Measurements from ENCODE around the gene PPM1B. TPM values are rescaled to one million over a fixed set of nuclear protein-coding genes. Genes with fewer than 3 reads are reported as not detected.

The PPM1B gene
- total and polyA plus RNA-seq, 2 of the 4 experiments (the other 2 are of a cell fraction) = 13.4 to 14.7 TPM

DNA sequence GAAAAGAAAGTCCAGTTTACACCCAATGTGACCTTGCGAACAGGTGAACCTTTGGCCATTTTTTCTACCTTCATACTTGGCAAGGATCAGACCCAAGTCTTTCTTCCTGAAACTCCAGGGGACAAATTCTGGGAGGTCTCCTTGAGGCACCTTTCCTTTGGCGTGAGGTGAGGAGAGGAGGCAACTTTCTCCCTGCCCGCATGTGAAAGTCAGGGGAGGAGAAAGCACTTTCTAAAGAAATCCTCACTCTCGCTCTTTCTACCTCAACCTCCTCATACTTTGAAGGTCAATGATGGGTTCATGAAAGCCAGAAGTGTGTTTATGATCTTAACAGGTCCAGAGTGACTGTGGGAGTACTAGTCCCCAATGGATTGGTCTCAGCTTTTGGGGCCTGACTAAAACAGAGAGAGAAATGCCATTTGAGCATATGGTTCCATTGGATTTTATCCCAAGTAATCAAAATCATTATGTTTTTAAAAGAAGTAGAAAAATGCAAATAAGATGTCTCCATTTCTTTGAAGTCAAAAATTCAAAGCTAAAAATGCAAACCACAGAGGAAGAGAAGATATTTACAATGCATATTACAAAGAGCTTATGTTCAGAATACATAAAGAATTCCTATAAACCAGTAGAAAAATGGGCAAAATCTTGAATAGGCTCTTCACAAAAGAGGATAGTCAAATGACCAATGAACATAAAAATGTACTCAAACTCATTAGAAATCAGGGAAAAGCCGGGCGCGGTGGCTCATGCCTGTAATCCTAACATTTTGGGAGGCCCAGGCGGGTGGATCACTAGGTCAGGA lies 15.6 kb upstream of the PPM1B start:
- dilution Hi-C loops (cut with HindIII; ENCODE audit: low sequenced_read_pairs, unreplicated experiment) = no loop called here
- H3K18ac ChIP-seq (ENCODE audit: low read depth, low read length) = no peak overlapping the region
- ATAC-seq (ENCODE audit: low read depth) = no peak

More for the DNA sequence above, 15.6 kb upstream of the PPM1B start:
- H3K14ac ChIP-seq (replicated peaks; ENCODE audit: low read depth, low read length) = no peak overlapping the region
- no peak for DNase-seq
- no peak overlapping the region for H2BK20ac ChIP-seq (ENCODE audit: low read depth, low read length)
- no peak overlapping the region for H4K8ac ChIP-seq (ENCODE audit: low read depth in 2 of 2, low read length in 2 of 2)
- WGBS, 2 experiments (ENCODE audit: extremely low coverage in 2 of 2, insufficient read length in 1 of 2) = 100% methylated on average over 1 of the region's 8 CpGs; no CpG with 5 or more reads in 1 of the 2 experiments
- no peak overlapping the region for H3K23ac ChIP-seq (ENCODE audit: low read depth, low read length)
- H3K4me2 ChIP-seq (ENCODE audit: low read depth, low read length) = no peak overlapping the region
- no peak overlapping the region for H2AK5ac ChIP-seq (ENCODE audit: low read depth, low read length)
- no peak overlapping the region for H3K4ac ChIP-seq (ENCODE audit: low read depth, low read length)
- intact Hi-C loops (cut with micrococcal nuclease) (no loop called here), in situ Hi-C loops (cut with MboI; ENCODE audit: low sequenced_read_pairs) (no loop called here)
- no peaks in the 10 kb centered on the region for H3K79me1 ChIP-seq (ENCODE audit: low read depth in 1 of 2, low read length in 2 of 2)
- H4K20me1 ChIP-seq (ENCODE audit: insufficient read depth, low read length) = no peaks in the 10 kb centered on the region
- no peak overlapping the region for H2AK9ac ChIP-seq (replicated peaks; ENCODE audit: low read depth, low read length, poor library complexity)
- no peaks in the 10 kb centered on the region for H3K27me3 ChIP-seq (ENCODE audit: control insufficient read depth, insufficient read depth, low read length)
- no peak overlapping the region for H3K56ac ChIP-seq (ENCODE audit: extremely low read depth, insufficient read depth, low read length)
- no TSS peak for BruUV-seq (replicated peaks)
- no peak overlapping the region for H3K27ac ChIP-seq (ENCODE audit: insufficient read depth, low read length)
- CTCF ChIA-PET = no interaction called here
- no peak overlapping the region for H4K91ac ChIP-seq (ENCODE audit: insufficient read depth, low read depth, low read length)
- POLR2A ChIA-PET (ENCODE audit: unreplicated experiment) = no interaction called here
- no peak overlapping the region for H3K4me3 ChIP-seq (ENCODE audit: insufficient read depth, low read depth, low read length)
- H3K9ac ChIP-seq (ENCODE audit: low read depth, low read length) = no peak overlapping the region
- TF ChIP-seq RFX5 (IDR thresholded peaks at IDR 0.05; ENCODE audit: low read depth, low read length) = no peak
- TF ChIP-seq NFE2L2 (IDR thresholded peaks at IDR 0.05; ENCODE audit: low read depth, low read length) = no peak
- TF ChIP-seq, protein P1, sequence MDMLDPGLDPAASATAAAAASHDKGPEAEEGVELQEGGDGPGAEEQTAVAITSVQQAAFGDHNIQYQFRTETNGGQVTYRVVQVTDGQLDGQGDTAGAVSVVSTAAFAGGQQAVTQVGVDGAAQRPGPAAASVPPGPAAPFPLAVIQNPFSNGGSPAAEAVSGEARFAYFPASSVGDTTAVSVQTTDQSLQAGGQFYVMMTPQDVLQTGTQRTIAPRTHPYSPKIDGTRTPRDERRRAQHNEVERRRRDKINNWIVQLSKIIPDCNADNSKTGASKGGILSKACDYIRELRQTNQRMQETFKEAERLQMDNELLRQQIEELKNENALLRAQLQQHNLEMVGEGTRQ (IDR thresholded peaks at IDR 0.05; ENCODE audit: low read depth, low read length) = no peak
- no peak for TF ChIP-seq POLR2A (IDR thresholded peaks at IDR 0.05; ENCODE audit: low read depth, low read length)
- no peak overlapping the region for H4K5ac ChIP-seq (ENCODE audit: low read depth, low read length)
- no peak overlapping the region for H2BK120ac ChIP-seq (ENCODE audit: low read depth, low read length)
- H3K9me3 ChIP-seq (ENCODE audit: control insufficient read depth, insufficient read depth, low read length) = no peaks in the 10 kb centered on the region
- H2BK15ac ChIP-seq (ENCODE audit: low read depth, low read length) = no peak overlapping the region
- H2AFZ ChIP-seq (replicated peaks; ENCODE audit: low read length, poor library complexity) = no peak overlapping the region
- H3K36me3 ChIP-seq (ENCODE audit: control insufficient read depth, insufficient read depth, low read length) = no peaks in the 10 kb centered on the region
- H3K4me1 ChIP-seq (ENCODE audit: control insufficient read depth, insufficient read depth, low read length) = peaks cover 3% of the 10 kb centered on the region
- H2BK5ac ChIP-seq (ENCODE audit: low read depth, low read length, poor library complexity, severe bottlenecking) = no peak overlapping the region
- no peaks in the 10 kb centered on the region for H3K9me1 ChIP-seq (ENCODE audit: insufficient read depth, low read length)

Data from IMR-90 (cell line).